Suppressor macrophage treated with lipopolysaccharide for 4 hours (primary cell): ENCODE data around the gene ITM2B.
"Not testable (repeated sequence)": the region's sequence is repeated elsewhere in the genome, so short reads cannot be mapped to it uniquely, and the experiment has no call there.

Experiments used
- DNase-seq: peaks from one replicate; pipeline ENCODE4 v3.0.0-alpha.2; 2020

ITM2B gene

GRCh38 chr13:48230541-48230940, 2.5 kb upstream of the ITM2B start:
- no peak for DNase-seq

DNA sequence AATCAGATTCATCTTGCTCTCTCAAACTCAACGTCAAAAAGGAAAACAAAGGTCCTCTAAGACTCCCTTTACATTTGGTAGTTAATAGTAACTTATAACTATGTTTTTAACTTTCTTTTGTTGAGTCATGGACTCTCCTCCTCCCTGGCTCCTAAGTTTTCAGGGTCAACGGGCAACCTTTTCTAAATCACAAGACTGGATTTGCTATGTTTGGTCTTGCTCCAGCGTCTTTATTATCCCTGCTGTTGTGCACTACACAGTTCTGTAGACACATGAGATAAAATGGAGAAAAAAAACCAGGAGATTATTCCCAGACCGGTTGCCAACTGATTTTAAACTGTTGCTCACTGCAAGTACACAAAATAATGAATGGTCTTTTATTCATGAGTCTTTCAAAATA, 1.9 kb upstream of the ITM2B start:
- no peak for DNase-seq

GRCh38 chr13:48231933-48232332, 1.1 kb upstream of the ITM2B start:
- no peak for DNase-seq

DNA sequence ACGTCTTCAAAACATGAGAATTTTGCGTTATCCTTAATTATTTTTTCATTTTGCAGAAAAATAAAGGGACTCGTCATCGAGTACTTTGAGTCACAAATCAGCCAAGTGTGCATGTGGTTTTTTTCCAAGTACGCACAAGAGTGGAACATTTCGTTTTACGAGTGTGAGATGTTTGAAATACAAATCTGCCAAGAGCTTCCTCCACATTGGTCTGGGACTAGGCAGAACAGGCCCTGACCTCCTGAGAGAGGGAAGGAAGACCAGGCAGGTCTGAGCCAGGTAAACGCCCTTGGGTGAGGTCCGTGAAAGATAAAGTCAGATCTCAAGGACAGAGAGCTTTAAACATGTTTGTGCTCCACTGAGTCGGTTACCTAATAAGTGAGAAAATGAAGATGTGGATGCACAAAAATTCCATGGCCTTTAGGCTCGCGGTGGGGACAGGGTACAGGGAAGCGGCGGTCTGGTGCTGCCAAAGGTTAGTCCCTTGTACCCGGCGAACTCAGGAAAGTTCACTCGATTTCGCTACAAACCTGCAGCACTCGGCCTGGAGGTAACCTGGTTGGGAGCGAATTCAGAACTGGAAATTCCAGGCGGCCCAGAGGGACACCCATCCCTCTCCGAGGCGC, 473 bp upstream of the ITM2B start:
- DNase-seq, result no peak

DNA sequence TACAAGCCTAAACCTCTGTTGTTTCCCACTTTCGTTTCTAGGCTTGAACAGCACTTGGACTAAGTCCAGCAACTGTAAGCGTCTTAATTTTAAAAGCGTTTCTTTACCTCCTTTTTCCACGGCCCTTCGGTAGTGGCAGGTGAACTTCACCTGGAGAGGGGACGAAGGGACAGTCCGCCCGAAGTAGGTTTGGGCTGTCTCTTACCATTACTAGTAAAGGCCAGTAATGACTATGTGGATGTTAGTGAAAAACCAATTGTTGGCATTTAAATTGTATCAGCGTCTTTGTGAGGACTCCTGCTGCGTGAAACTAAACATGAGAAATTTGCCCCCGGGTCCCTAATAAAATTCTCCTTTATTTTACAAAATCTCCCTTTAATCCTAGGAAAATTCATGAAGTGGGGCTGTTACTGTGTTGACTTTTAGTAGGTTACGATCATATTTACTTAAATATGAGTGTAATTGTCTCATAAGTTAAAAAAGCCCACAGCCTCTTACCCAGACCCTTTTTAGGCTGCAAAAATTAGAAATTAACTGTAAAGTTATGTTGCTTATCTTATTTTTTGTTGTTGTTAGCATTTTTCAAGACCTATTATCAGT, 983 bp downstream of the ITM2B start:
- peak; percentile 72 for DNase-seq

- DNase-seq, result peak; percentile 74
Measured at GRCh38 chr13:48234566-48235340, 1.7 kb downstream of the ITM2B start.

DNA sequence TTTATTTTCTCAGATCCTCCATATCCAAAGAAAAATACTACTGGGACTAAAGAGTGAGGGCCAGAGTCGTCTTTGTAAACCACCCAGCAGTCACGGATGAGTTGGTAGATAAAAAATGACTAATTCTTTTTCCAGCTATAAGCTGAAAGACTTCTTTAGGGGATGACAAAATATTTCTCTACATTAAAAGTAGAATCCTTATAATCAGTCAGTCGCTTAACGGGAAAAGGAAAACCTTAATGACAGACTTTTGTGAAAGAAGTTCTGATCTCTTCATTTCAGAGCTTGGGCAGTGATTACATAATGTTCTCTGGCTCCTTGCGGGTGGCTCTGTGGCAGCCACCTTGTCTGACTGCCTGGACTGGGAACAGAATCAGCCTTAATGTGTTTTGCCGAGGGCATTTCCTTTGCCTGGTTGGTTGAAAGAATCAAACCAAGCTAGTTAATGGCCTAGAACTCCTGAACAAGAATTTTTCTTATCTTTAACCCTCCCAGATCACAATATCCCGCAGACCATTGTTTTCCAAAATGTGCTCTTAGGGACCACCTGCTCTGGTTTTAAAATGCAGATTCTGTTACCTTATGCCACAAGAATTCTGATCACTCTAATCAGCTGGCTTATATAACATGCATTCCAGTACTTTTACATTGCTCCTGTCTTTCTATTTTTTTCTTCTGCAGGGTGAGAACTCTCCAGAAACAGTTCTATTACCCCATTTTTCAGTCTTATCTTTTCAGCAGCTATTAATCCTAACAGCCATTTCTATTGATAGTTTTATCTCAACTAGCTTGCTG, 2.5 kb downstream of the ITM2B start:
- DNase-seq, result peak; percentile 40

DNA sequence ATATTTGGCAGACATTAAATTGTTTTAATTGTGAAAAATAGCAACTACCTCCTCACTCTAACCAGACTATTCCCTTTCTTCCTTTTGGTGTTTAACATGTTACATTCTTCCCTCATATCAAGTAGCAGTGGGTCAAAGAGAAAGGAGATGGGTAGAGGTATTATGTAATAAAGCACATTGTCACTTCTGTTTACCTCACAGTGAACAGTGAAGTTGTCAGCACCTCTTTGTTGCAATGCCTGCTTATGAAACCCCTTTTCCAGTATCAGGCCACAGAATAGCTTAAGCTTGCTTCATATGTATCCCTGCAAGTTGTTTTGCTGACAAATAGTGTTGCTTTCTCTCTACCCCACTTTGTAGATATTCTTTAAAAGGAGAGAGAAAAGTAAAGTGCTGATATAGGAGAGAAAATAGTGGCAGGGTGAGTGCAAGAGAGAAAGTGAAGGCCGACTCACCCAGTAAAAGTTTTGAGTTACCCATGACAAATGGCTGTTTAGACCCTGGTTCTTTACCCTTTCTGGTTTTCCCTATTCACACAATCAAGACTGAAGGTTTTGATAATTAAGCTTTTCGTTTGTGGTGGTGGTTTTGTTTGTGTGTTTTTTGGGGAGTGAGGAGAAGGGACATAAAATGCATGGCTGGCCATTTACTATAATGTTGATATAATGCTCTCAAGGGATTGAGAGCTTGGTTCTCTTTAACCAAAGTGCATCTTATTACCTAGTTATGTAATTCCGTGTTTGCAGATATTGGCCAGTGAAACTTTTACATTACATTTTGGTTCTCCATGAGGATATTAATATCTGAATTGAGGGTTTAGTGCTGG, 3.7 kb downstream of the ITM2B start:
- peak; percentile 81 for DNase-seq

GRCh38 chr13:48239369-48239768, 6.4 kb downstream of the ITM2B start:
- not testable (repeated sequence) for DNase-seq

- no peak for DNase-seq
Measured at GRCh38 chr13:48241651-48242050, 8.6 kb downstream of the ITM2B start.

DNA sequence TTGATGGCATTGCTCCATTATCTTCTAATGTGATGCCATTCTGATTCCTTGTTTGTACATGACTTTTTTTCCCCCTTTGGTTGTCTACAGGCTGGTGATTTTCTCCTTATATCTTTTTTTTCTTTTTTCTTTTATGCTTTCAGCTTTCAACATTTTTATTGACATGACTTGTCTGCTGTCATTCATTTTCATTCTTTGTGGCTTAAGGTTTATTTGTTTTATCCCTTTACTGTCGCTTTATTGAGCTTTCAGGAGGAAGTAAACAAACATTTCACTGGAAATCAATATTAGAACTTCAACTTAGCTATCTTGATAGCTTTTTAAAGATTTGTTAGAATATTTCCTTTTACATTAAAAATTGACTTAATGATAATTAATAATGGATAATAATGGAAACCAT, 9.7 kb downstream of the ITM2B start:
- no peak for DNase-seq

DNA sequence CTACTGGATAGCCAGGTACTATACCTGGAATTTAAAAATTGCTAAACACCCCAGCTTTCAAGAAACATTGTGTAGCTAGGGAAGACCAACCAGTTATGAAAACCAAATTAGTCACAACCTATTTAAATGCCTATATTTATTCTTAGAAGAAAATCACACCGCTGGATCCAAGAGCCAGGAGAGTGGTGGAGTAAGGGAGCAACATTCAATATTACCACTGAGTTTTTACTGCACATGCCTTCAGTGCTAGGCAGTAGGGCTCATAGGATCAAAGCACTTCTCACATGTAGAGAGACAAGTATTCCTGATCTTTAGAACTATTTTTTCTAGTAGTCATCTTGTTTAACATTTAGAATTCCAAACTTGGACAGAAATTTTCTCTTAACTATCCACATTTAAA, 11.2 kb downstream of the ITM2B start:
- no peak for DNase-seq

DNA sequence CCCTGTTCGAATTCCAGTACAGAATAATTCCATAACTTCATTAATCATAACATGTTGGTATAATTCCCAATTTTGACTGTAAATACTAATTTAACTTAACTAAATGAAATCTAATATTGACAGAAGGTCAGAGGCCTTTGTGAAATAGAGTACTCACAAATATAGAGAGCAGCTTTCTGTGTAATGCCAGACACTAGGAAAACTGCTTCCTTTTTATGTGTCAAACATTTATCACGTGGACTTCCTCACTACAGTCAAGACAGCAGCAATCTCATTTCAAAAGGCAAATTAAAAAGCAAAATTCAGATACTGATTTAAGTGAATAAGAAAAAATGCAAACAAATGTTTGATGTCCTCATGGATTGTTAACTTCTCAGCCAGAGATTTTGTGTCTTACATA, 13.1 kb downstream of the ITM2B start:
- peak; percentile 43 for DNase-seq

DNA sequence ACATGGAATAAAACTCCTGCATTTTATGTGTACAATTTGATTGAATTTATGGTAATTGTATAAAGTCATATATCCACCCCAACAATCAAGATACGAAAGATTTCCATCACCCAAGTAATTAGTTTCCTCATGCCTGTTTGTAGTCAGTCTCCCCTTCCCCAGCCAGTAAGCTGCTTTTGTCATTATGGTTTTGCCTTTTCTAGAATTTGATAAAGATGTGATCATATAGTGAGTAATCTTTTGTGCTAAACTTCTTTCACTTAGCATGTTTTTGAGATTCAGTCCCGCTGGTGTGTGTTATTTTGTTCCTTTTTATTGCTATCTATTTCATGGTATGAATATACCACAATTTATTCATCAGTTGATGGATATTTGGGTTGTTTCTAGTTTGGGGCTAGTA, 16.0 kb downstream of the ITM2B start:
- peak; percentile 5 for DNase-seq

DNA sequence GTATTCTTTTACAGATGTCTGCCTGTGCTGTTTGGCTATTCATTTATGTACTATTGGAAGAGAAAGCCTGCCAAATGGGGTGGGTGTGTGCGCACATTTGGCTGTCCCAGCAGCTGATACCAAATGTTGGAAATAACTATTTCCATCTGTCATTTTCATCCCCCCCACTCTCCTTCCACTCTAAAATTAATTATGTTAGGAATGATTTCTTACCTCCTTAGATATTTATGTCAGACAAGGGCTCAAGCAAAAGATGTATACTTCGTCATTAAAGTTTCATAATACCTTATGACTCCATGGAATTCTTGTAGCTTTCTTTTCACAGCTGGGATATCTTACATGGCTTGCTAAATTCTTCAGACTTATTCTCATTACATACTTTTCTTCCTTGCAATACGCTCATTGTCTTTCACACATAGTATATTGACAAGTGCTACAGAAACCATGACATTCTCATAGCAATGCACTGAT, 18.6 kb downstream of the ITM2B start:
- DNase-seq, result no peak

DNA sequence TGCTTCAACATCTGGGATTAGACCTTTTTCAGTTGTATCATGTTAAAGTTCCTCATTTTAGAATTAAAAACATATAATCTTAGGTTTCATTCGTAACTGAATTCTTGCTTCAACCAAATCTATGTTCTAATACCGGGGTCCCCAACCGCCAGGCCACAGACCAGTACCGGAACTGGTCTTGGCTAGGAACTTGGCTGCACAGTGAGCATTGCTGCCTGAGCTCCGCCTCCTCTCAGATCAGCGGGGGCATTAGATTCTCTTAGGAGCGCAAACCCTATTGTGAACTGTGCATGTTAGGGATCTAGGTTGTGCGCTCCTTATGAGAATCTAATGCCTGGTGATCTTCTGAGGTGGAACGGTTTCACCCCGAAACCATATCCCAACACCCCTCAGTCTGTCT, 19.2 kb downstream of the ITM2B start:
- no peak for DNase-seq

DNA sequence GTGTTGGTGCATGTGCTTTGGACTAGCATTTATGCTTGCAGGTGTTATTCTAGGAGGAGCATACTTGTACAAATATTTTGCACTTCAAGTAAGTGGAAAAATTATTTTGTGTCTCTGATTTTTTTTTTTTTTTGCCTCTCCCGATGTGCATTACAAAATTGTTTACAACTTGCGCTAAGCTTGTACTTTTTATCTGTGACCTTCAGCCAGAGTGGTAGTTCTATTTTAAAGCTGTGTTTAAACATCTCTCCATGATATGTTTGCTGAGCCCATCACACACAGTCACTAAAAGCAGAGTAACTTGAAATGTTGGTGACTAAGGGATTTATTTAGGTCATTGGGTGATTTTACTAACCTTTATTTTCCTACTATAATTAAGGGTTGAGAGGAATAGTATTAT, 20.8 kb downstream of the ITM2B start:
- DNase-seq, result no peak

DNA sequence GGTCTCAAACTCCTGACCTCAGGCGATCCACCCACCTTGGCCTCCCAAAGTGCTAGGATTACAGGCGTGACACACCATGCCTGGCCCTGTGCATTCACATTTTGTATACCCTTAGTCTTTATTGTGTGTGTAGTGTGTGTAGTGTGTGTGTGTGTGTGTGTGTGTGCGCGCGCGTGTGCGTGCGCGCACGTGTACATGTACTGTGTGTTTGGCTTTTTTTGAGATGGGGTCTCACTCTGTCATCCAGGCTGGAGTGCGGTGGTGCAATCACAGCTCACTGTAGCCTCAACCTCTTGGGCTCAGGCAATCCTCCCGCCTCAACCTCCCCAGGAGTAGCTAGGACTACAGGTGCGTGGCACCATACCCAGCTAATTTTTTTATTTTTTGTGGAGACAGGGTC, 22.1 kb downstream of the ITM2B start:
- no peak for DNase-seq

GRCh38 chr13:48255954-48256353, 22.9 kb downstream of the ITM2B start:
- no peak for DNase-seq

DNA sequence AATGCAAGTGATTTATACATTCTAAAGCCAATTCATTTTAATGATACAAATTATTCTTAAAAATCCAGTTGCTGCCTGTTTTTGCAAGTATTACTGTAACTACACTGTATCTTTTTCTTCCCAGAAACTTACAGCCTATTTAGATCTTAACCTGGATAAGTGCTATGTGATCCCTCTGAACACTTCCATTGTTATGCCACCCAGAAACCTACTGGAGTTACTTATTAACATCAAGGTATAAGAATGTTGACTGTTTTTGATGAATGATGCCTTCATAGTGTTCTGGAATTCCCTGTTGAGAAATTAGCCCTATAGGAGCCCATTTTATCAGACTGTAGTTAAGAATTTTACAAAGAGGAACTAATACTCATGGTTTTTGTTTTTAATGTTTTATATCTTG, 25.0 kb downstream of the ITM2B start:
- DNase-seq, result no peak

- DNase-seq, result no peak
Measured at GRCh38 chr13:48258430-48258829, 25.4 kb downstream of the ITM2B start.

DNA sequence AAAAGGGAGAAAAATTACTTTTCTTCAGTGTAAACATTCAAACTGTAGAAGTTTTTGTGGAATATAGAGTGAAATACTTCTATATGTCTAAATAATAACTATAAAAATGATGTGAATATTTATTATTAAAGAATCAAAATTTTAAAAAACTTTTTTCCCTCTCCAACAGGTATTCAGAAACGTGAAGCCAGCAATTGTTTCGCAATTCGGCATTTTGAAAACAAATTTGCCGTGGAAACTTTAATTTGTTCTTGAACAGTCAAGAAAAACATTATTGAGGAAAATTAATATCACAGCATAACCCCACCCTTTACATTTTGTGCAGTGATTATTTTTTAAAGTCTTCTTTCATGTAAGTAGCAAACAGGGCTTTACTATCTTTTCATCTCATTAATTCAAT, 28.0 kb downstream of the ITM2B start:
- DNase-seq, result no peak

DNA sequence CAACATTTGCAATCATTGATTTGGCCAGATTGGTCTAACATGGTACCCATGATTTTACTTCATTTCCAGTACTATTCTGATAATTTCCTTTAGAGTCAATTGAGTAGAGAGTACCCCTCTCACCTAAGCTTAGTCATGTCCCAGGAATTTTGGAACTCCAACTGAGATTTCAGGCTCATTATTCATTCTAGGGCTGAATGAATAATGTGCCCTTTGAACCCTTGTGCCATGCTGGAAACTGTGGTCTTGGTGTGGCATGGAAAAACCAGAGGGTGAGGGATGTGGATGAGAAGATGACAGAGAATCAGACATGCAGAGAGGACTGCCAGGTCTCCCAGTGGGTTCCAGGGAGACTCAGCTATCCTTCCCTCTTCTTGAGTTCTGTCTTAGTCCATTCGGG, 30.2 kb downstream of the ITM2B start:
- DNase-seq, result no peak
